ENCODE results near the gene NCAM1. TPM values are rescaled to one million over a fixed set of nuclear protein-coding genes. Genes with fewer than 3 reads are reported as not detected.

Gene NCAM1
- total RNA-seq, 1 donor from 2014 or later, result 3.3 TPM

GRCh38 chr11:112983887-112984286 is 22.7 kb downstream of the NCAM1 start:
- no peak overlapping the region for H3K4me3 ChIP-seq
- H3K27me3 ChIP-seq, result no peaks in the 10 kb centered on the region
- TF ChIP-seq, protein P1, sequence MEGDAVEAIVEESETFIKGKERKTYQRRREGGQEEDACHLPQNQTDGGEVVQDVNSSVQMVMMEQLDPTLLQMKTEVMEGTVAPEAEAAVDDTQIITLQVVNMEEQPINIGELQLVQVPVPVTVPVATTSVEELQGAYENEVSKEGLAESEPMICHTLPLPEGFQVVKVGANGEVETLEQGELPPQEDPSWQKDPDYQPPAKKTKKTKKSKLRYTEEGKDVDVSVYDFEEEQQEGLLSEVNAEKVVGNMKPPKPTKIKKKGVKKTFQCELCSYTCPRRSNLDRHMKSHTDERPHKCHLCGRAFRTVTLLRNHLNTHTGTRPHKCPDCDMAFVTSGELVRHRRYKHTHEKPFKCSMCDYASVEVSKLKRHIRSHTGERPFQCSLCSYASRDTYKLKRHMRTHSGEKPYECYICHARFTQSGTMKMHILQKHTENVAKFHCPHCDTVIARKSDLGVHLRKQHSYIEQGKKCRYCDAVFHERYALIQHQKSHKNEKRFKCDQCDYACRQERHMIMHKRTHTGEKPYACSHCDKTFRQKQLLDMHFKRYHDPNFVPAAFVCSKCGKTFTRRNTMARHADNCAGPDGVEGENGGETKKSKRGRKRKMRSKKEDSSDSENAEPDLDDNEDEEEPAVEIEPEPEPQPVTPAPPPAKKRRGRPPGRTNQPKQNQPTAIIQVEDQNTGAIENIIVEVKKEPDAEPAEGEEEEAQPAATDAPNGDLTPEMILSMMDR (IDR thresholded peaks at IDR 0.05), result no peak
- no peaks in the 10 kb centered on the region for H3K4me1 ChIP-seq
- no peak overlapping the region for H3K27ac ChIP-seq
- DNase-seq (ENCODE audit: low spot score in 2 of 2), result no peak
- no peaks in the 10 kb centered on the region for H3K36me3 ChIP-seq
- peaks cover 8 to 20% of the 10 kb centered on the region in 2 donors for H3K9me3 ChIP-seq
- intact Hi-C loops (cut with DNase I), result no loop called here

GRCh38 chr11:112989198-112989597 is 28.0 kb downstream of the NCAM1 start:
- TF ChIP-seq, protein P1 (IDR thresholded peaks at IDR 0.05), result no peak
- no peak for DNase-seq (ENCODE audit: low spot score in 2 of 2)
- peaks cover 8 to 39% of the 10 kb centered on the region in 2 donors for H3K9me3 ChIP-seq

GRCh38 chr11:112993808-112994207 is 32.6 kb downstream of the NCAM1 start:
- no peaks in the 10 kb centered on the region for H3K4me1 ChIP-seq
- TF ChIP-seq, protein P1 (IDR thresholded peaks at IDR 0.05), result no peak

More at GRCh38 chr11:112989198-112989597, 28.0 kb downstream of the NCAM1 start:
- no peak overlapping the region for H3K27ac ChIP-seq
- H3K27me3 ChIP-seq, result no peaks in the 10 kb centered on the region
- H3K4me1 ChIP-seq, result no peaks in the 10 kb centered on the region
- intact Hi-C loops (cut with DNase I), result no loop called here
- no peaks in the 10 kb centered on the region for H3K36me3 ChIP-seq
- no peak overlapping the region for H3K4me3 ChIP-seq

GRCh38 chr11:112995423-112996090 is 34.3 kb downstream of the NCAM1 start:
- Histone ChIP-seq H3K4me3 (no peak overlapping the region), H3K27me3 (no peaks in the 10 kb centered on the region), H3K9me3 (peaks cover 0 to 4% of the 10 kb centered on the region in 2 donors), H3K27ac (no peak overlapping the region), H3K4me1 (no peaks in the 10 kb centered on the region), H3K36me3 (no peaks in the 10 kb centered on the region)
- TF ChIP-seq, protein P1 (IDR thresholded peaks at IDR 0.05), result no peak
- intact Hi-C loops (cut with DNase I), result no loop called here
- DNase-seq (ENCODE audit: low spot score in 2 of 2), result no peak

More at GRCh38 chr11:112993808-112994207, 32.6 kb downstream of the NCAM1 start:
- Histone ChIP-seq H3K9me3 (peaks cover 0 to 19% of the 10 kb centered on the region in 2 donors), H3K4me3 (no peak overlapping the region), H3K27ac (no peak overlapping the region), H3K27me3 (no peaks in the 10 kb centered on the region), H3K36me3 (no peaks in the 10 kb centered on the region)
- DNase-seq (ENCODE audit: low spot score in 2 of 2), result no peak
- intact Hi-C loops (cut with DNase I), result no loop called here

GRCh38 chr11:112996994-112997393 is 35.8 kb downstream of the NCAM1 start:
- Histone ChIP-seq H3K4me1 (no peaks in the 10 kb centered on the region), H3K27ac (no peak overlapping the region), H3K4me3 (no peak overlapping the region), H3K9me3 (peaks cover 0 to 4% of the 10 kb centered on the region in 2 donors), H3K27me3 (no peaks in the 10 kb centered on the region), H3K36me3 (no peaks in the 10 kb centered on the region)
- TF ChIP-seq, protein P1 (IDR thresholded peaks at IDR 0.05), result no peak
- no peak for DNase-seq (ENCODE audit: low spot score in 2 of 2)
- intact Hi-C loops (cut with DNase I), result no loop called here

All from ascending aorta (tissue), 2 donors.